Neural progenitor cell (in vitro differentiated cells): ENCODE measurements around the gene ADGB. TPM values are rescaled to one million over a fixed set of nuclear protein-coding genes. Genes with fewer than 3 reads are reported as not detected.

Experiments
- DNase-seq: peaks from one replicate; pipeline ENCODE4 v3.0.0-alpha.2; 2016; ENCODE audit warnings: low spot score
- H2AFZ ChIP-seq: fragments of 200-600 bp; sonication (generic); replicated peaks from 2 replicates; pipeline ENCODE4 v1.6.1; 2016; ENCODE audit warnings: antibody characterized with exemption
- H3F3A ChIP-seq: fragments of 200-600 bp; sonication (generic); 2 replicates; pipeline ENCODE4 v1.6.1; 2016; ENCODE audit warnings: antibody characterized with exemption, low read depth
- H3K27ac ChIP-seq: fragments of 200-600 bp; sonication (generic); 2 replicates; pipeline ENCODE4 v1.5.1; 2016; ENCODE audit warnings: mild to moderate bottlenecking
- H3K27me3 ChIP-seq: fragments of 200-600 bp; sonication (generic); 2 replicates; pipeline ENCODE4 v1.6.1; 2016; ENCODE audit warnings: mild to moderate bottlenecking, moderate library complexity
- H3K36me3 ChIP-seq: fragments of 200-600 bp; sonication (generic); 2 replicates; pipeline ENCODE4 v1.5.1; 2016
- H3K4me1 ChIP-seq: fragments of 200-600 bp; sonication (generic); 2 replicates; pipeline ENCODE4 v1.6.1; 2016; ENCODE audit warnings: mixed run types
- H3K4me2 ChIP-seq: fragments of 200-600 bp; sonication (generic); 2 replicates; pipeline ENCODE4 v1.6.1; 2016
- H3K4me3 ChIP-seq: fragments of 200-600 bp; sonication (generic); 2 replicates; pipeline ENCODE4 v1.5.1; 2016
- H3K79me2 ChIP-seq: fragments of 200-600 bp; sonication (generic); 2 replicates; pipeline ENCODE4 v1.6.1; 2016; ENCODE audit warnings: low read depth
- H3K9ac ChIP-seq: fragments of 200-600 bp; sonication (generic); 2 replicates; pipeline ENCODE4 v1.6.1; 2016
- H3K9me3 ChIP-seq: fragments of 200-600 bp; sonication (generic); 2 replicates; pipeline ENCODE4 v1.5.1; 2016; ENCODE audit warnings: low read depth
- H4K20me1 ChIP-seq: fragments of 200-600 bp; sonication (generic); 2 replicates; pipeline ENCODE4 v1.6.1; 2016; ENCODE audit warnings: low read depth
- H3K27ac Mint-ChIP-seq: 3 replicates; pipeline ENCODE4 v1.8.0; 2021; ENCODE audit warnings: mixed read lengths
- H3K27me3 Mint-ChIP-seq: 2 replicates; pipeline ENCODE4 v1.8.0; 2022; ENCODE audit warnings: low read depth, mild to moderate bottlenecking, inconsistent platforms, moderate library complexity, mixed read lengths; ENCODE audit not compliant: insufficient read depth
- H3K36me3 Mint-ChIP-seq: 3 replicates; pipeline ENCODE4 v1.8.0; 2021; ENCODE audit warnings: mixed read lengths
- H3K4me1 Mint-ChIP-seq: 3 replicates; pipeline ENCODE4 v1.8.0; 2021; ENCODE audit warnings: mixed read lengths
- H3K4me3 Mint-ChIP-seq: 3 replicates; pipeline ENCODE4 v1.8.0; 2021; ENCODE audit warnings: mild to moderate bottlenecking, moderate library complexity, mixed read lengths
- H3K9me3 Mint-ChIP-seq: 3 replicates; pipeline ENCODE4 v1.8.0; 2020; ENCODE audit warnings: mixed read lengths
- CTCF ChIP-seq: fragments of 200-600 bp; sonication (generic); IDR thresholded peaks from 2 replicates; pipeline ENCODE4 v1.5.1; 2017; ENCODE audit warnings: antibody characterized with exemption, mild to moderate bottlenecking
- EZH2 ChIP-seq: fragments of 200-600 bp; sonication (generic); IDR thresholded peaks from 2 replicates; pipeline ENCODE4 v1.6.1; 2017; ENCODE audit warnings: antibody characterized with exemption, mild to moderate bottlenecking, moderate library complexity
- EZH2phosphoT487 ChIP-seq: fragments of 200-600 bp; sonication (generic); IDR thresholded peaks from 2 replicates; pipeline ENCODE4 v1.6.1; 2017; ENCODE audit warnings: antibody characterized with exemption
- total RNA-seq: library from RNA; depleted of rRNA; stranded (reverse); fragments of >200 nt; gene quantifications from 2 replicates; pipeline ENCODE4 v1.2.3, GENCODE V29; 2015; ENCODE audit warnings: low replicate concordance

Gene ADGB
- total RNA-seq, 1 donor from 2014 or later, result not detected

GRCh38 chr6:146709036-146709622 lies 110.4 kb downstream of the ADGB start:
- Histone ChIP-seq H3K27ac (no peak overlapping the region), H3K9ac (no peak overlapping the region), H3K4me3 (no peak overlapping the region), H3F3A (no peaks in the 10 kb centered on the region), H3K9me3 (no peaks in the 10 kb centered on the region), H3K4me1 (no peaks in the 10 kb centered on the region), H3K4me2 (no peak overlapping the region), H3K27me3 (no peaks in the 10 kb centered on the region), H2AFZ (no peak overlapping the region), H4K20me1 (no peaks in the 10 kb centered on the region), H3K79me2 (no peaks in the 10 kb centered on the region), H3K36me3 (no peaks in the 10 kb centered on the region)
- no peak for TF ChIP-seq EZH2phosphoT487
- TF ChIP-seq EZH2, result no peak
- no peak for TF ChIP-seq CTCF
- DNase-seq, result no peak
- Mint-ChIP-seq H3K36me3 (no peaks in the 10 kb centered on the region), H3K27ac (no peak overlapping the region), H3K4me3 (no peak overlapping the region), H3K27me3 (no peaks in the 10 kb centered on the region), H3K9me3 (no peaks in the 10 kb centered on the region), H3K4me1 (no peaks in the 10 kb centered on the region)

GRCh38 chr6:146719387-146719786 lies 120.6 kb downstream of the ADGB start:
- Histone ChIP-seq H3K79me2 (no peaks in the 10 kb centered on the region), H4K20me1 (no peaks in the 10 kb centered on the region), H3K4me2 (no peak overlapping the region), H3K27ac (no peak overlapping the region), H3K9me3 (no peaks in the 10 kb centered on the region), H3K4me1 (no peaks in the 10 kb centered on the region), H3K27me3 (no peaks in the 10 kb centered on the region), H3K4me3 (no peak overlapping the region), H2AFZ (no peak overlapping the region), H3K9ac (no peak overlapping the region), H3K36me3 (no peaks in the 10 kb centered on the region), H3F3A (no peaks in the 10 kb centered on the region)
- TF ChIP-seq EZH2 (no peak), EZH2phosphoT487 (no peak), CTCF (no peak)
- Mint-ChIP-seq H3K4me3 (no peak overlapping the region), H3K4me1 (no peaks in the 10 kb centered on the region), H3K27ac (no peak overlapping the region), H3K36me3 (no peaks in the 10 kb centered on the region), H3K27me3 (no peaks in the 10 kb centered on the region), H3K9me3 (no peaks in the 10 kb centered on the region)
- no peak for DNase-seq

- Histone ChIP-seq H2AFZ (no peak overlapping the region), H3K27ac (no peak overlapping the region), H3K79me2 (no peaks in the 10 kb centered on the region), H4K20me1 (no peaks in the 10 kb centered on the region), H3K27me3 (no peaks in the 10 kb centered on the region), H3F3A (no peaks in the 10 kb centered on the region), H3K36me3 (no peaks in the 10 kb centered on the region), H3K4me2 (no peak overlapping the region), H3K9me3 (no peaks in the 10 kb centered on the region), H3K4me1 (no peaks in the 10 kb centered on the region), H3K4me3 (no peak overlapping the region), H3K9ac (no peak overlapping the region)
- Mint-ChIP-seq H3K27ac (no peak overlapping the region), H3K27me3 (no peaks in the 10 kb centered on the region), H3K4me1 (no peaks in the 10 kb centered on the region), H3K9me3 (no peaks in the 10 kb centered on the region), H3K4me3 (no peak overlapping the region), H3K36me3 (no peaks in the 10 kb centered on the region)
- no peak for DNase-seq
- no peak for TF ChIP-seq EZH2phosphoT487
- TF ChIP-seq EZH2, result no peak
- TF ChIP-seq CTCF, result no peak
Measured at GRCh38 chr6:146739696-146740095, 140.9 kb downstream of the ADGB start.
